Ishikawa (cell line): ENCODE results near the gene RAC2.

Experiments
- CEBPB ChIP-seq: IDR thresholded peaks from 2 replicates; pipeline ENCODE4 v1.6.1; 2012
- CREB1 ChIP-seq: IDR thresholded peaks from 2 replicates; pipeline ENCODE4 v1.6.1; 2012; ENCODE audit warnings: low read depth
- EGR1 ChIP-seq: IDR thresholded peaks from 2 replicates; pipeline ENCODE4 v1.6.1; 2012
- EP300 ChIP-seq: IDR thresholded peaks from 2 replicates; pipeline ENCODE4 v1.6.1; 2012; ENCODE audit warnings: borderline replicate concordance
- MAX ChIP-seq: IDR thresholded peaks from 2 replicates; pipeline ENCODE4 v1.6.1; 2012
- NFIC ChIP-seq: IDR thresholded peaks from 2 replicates; pipeline ENCODE4 v1.6.1; 2012
- RAD21 ChIP-seq: IDR thresholded peaks from 2 replicates; pipeline ENCODE4 v1.6.1; 2012; ENCODE audit warnings: low read depth
- REST ChIP-seq: IDR thresholded peaks from 2 replicates; pipeline ENCODE4 v1.6.1; 2012; ENCODE audit warnings: low read depth, mild to moderate bottlenecking
- TAF1 ChIP-seq: IDR thresholded peaks from 2 replicates; pipeline ENCODE4 v1.6.1; 2012; ENCODE audit warnings: low read depth, mild to moderate bottlenecking
- TCF12 ChIP-seq: IDR thresholded peaks from 2 replicates; pipeline ENCODE4 v1.6.1; 2012; ENCODE audit warnings: low read depth
- TEAD4 ChIP-seq: IDR thresholded peaks from 2 replicates; pipeline ENCODE4 v1.6.1; 2012
- USF1 ChIP-seq: IDR thresholded peaks from 2 replicates; pipeline ENCODE4 v1.6.1; 2012
- YY1 ChIP-seq: IDR thresholded peaks from 2 replicates; pipeline ENCODE4 v1.6.1; 2012; ENCODE audit warnings: low read depth
- ZBTB7A ChIP-seq: IDR thresholded peaks from 2 replicates; pipeline ENCODE4 v1.6.1; 2012; ENCODE audit warnings: low read depth

Gene RAC2

GRCh38 chr22:37262346-37262745 lies 18.3 kb upstream of the RAC2 start:
- no peak for TF ChIP-seq EP300
- no peak for TF ChIP-seq TCF12
- no peak for TF ChIP-seq REST
- TF ChIP-seq EGR1 = no peak
- TF ChIP-seq ZBTB7A = no peak
- no peak for TF ChIP-seq CEBPB
- TF ChIP-seq YY1 = no peak

DNA sequence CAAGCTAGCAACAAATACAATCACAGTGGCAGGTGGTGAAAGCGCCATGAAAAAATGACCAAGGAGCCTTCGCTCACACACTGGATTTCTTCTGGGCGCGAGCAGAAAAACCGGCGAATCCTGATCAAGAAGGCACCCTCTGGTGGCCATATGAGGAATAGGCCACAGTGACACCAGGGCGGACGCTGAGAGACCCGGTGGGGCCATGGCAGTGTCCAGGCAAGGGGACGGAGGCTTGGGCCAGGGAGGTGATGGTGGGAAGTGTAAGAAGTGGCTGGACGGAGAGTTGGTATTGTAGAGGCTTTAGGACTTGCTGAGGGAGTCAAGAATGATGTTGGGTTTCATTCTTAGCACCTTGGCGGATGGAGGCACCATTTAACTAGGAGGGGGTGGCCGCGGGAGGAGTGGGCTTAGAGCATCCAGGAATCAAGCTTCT lies 16.9 kb upstream of the RAC2 start:
- peak; percentile 74 for TF ChIP-seq RAD21
- no peak for TF ChIP-seq EGR1

DNA sequence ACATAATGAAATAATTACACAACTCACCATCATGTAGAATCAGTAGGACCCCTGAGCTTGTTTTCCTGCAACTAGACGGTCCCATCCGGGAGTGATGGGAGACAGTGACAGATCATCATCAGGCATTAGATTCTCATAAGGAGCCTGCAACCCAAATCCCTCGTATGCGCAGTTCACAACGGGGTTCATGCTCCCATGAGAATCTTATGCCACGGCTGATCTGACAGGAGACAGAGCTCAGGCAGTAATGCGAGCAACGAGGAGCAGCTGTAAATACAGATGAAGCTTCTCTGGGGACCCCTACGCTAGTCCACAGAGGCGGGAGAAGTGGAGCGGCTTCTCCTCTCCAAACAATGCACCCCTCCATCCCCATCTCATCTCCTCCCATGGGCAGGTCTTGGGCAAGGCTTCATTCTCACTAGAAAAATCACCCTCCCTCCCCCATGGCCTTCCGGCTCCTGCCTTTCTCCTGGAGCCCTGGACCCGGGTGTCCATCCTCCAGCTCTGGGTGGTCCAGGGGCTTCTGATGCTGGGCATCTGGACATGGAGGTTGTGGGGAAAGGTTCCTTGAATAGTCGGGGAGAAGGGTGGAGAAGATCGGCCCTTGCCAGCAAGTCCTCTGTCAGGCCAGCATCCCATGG lies 16.2 kb upstream of the RAC2 start:
- TF ChIP-seq MAX (no peak), EP300 (no peak), YY1 (no peak), TCF12 (no peak), REST (no peak), RAD21 (no peak), EGR1 (no peak), TEAD4 (no peak), CEBPB (no peak), ZBTB7A (no peak), USF1 (no peak), TAF1 (no peak), CREB1 (no peak), NFIC (no peak)

DNA sequence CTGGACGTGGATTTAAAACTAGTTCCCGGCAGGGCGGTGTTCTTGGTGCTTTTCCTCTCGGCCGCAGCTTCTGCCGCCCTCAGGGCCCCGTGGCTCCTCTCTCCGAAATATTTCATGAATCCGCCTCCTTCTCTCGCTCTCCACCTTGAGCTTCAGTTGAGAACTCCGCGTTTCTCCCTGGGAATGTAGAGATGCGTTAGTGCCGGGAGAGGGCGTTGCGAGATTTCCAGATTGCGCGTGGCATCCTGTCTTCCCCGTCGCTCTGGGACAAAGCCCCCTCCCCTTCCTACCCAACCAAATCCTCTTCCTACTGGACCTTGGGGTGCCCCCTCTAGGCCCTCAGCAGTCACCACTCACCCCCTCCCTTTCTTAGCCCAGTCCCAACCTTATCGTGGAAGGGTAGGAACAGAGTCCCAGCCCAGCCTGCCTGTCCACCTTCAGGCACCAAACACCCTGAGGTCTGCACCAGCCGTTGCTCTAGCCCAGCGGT lies 15.5 kb upstream of the RAC2 start:
- no peak for TF ChIP-seq TEAD4
- TF ChIP-seq NFIC = no peak
- peak; percentile 17; the same call in 1 of the 2 replicates for TF ChIP-seq RAD21
- TF ChIP-seq REST = no peak

DNA sequence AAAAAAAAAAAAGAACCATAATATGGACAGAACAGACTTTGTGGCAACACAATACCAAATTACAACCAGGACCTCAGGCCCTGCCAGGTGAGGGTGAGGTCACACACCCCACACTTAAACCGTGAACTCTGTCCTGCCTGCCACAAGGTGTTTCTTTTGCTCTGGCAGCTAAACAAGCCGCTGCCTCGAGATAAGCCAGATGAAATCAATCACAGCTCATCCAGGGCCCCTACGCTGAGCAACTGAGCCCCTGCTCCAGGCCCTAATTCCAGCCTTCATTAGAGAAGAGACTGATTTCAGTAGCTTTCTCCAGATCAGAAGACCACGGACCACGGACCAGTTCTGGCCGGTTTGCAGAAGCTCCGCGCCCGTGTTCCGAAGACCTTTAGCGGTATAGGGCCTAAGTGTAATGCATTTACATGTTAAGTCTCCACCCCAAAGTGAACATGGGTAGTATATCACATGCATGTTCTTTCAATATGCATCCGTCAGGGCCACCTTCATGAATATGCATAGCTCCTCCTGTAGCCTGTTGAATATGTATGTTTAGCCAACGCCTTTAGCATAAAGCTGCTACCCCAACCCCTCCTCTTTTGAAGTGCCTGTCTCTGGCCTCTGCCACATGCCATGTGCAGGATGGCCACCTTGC lies 14.8 kb upstream of the RAC2 start:
- TF ChIP-seq MAX = no peak
